DMS114 treated with DMSO at 0.1 percent for 48 hours (cell line): Measurements from ENCODE around the gene IDI1.

Source experiments
- DNase-seq: peaks from one replicate; lab custom pipeline; 2025; ENCODE audit not compliant: unreplicated experiment; lab: John Stamatoyannopoulos, UW

IDI1 gene

GRCh38 chr10:996031-996430 lies 52.9 kb downstream of the IDI1 start:
- no peak for DNase-seq

GRCh38 chr10:995559-995926 lies 53.4 kb downstream of the IDI1 start:
- DNase-seq, result no peak

DNA sequence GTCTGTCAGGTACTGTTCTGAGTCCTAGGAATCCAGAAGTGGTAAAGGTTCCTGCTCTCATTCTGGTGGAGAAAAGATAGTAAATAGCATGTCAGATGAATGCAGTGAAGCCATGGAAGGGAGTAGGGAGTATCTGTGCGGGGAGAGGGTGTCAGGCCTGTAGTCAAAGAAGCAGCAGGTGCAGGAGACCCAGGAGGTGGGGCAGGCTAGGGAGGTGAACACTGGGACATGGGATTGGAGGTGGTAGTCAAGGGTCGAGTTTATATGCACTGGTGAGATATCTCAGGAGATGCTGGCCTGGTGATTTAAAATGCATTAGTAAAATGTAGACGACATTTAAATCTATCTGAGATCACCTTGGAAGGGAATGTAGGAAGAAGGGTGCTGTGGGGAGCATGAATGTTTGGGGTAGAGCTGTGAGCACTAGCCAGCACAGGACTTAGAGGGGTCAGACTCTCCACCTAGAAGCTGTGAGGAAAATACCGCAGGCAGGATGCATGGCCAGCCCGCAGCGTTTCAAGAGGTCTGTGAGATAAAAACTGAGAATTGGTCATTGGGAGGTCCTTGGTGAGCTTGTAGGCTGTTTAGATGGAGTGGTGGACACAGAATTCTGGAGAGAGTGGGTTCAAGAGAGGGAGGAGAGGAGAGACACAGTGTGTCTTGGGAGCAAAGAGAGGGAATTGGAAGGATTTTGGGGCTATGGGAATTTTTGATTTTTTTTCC lies 53.9 kb downstream of the IDI1 start:
- no peak for DNase-seq

DNA sequence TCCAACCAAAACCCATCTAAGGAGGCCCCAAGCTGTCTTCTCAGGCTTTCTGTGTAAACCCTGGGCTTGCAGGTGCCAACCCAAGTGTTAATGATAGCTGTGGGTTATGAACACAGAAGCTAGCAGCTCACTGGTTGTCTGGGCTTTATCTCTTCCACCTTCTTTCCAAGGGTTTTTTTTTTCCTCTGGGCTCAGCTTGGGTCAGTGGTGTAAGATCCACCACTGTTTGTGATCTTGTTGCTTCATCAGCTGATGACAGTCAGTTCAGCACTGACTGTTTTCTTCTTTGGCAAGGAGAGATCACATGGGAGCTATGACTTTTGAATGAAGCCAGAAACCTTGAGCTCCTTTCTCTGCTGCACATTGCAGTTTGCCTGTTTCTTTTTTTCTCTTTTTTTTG lies 56.0 kb downstream of the IDI1 start:
- no peak for DNase-seq

- no peak for DNase-seq
These were observed 56.5 kb downstream of the IDI1 start for GRCh38 chr10:992467-992866.

- no peak for DNase-seq
These were observed 58.1 kb downstream of the IDI1 start for GRCh38 chr10:990808-991207.
